GM12872 (cell line): Measurements from ENCODE around the gene ANAPC1.

Experiments used
- TF ChIP-seq, protein P1 (sequence below): IDR thresholded peaks from 3 replicates; pipeline ENCODE4 v1.5.1; 2011; ENCODE audit warnings: low read depth, mild to moderate bottlenecking, low read length, moderate library complexity; ENCODE audit not compliant: insufficient read depth

The ANAPC1 gene

DNA sequence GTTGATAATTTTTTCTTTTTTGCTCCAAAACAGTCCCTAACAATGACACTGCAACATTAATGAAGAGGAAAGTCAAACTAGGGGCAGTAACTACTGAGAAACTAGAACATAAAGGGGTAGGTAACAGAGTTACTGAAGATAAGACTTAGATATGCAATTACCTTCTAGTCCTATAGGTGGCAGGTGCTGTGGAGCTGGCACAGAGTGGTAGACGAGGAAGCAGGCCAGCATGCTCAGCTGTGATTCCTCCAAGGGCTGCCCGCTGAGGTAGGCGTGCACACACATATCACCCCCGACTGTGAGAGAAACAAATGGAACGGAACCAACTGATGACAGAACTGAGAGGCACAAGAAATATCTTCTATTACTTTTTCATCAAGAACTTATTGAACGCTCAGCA lies 111.8 kb downstream of the ANAPC1 start:
- TF ChIP-seq, protein P1, sequence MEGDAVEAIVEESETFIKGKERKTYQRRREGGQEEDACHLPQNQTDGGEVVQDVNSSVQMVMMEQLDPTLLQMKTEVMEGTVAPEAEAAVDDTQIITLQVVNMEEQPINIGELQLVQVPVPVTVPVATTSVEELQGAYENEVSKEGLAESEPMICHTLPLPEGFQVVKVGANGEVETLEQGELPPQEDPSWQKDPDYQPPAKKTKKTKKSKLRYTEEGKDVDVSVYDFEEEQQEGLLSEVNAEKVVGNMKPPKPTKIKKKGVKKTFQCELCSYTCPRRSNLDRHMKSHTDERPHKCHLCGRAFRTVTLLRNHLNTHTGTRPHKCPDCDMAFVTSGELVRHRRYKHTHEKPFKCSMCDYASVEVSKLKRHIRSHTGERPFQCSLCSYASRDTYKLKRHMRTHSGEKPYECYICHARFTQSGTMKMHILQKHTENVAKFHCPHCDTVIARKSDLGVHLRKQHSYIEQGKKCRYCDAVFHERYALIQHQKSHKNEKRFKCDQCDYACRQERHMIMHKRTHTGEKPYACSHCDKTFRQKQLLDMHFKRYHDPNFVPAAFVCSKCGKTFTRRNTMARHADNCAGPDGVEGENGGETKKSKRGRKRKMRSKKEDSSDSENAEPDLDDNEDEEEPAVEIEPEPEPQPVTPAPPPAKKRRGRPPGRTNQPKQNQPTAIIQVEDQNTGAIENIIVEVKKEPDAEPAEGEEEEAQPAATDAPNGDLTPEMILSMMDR: peak; percentile 16; the same call in 1 of the 3 replicates

DNA sequence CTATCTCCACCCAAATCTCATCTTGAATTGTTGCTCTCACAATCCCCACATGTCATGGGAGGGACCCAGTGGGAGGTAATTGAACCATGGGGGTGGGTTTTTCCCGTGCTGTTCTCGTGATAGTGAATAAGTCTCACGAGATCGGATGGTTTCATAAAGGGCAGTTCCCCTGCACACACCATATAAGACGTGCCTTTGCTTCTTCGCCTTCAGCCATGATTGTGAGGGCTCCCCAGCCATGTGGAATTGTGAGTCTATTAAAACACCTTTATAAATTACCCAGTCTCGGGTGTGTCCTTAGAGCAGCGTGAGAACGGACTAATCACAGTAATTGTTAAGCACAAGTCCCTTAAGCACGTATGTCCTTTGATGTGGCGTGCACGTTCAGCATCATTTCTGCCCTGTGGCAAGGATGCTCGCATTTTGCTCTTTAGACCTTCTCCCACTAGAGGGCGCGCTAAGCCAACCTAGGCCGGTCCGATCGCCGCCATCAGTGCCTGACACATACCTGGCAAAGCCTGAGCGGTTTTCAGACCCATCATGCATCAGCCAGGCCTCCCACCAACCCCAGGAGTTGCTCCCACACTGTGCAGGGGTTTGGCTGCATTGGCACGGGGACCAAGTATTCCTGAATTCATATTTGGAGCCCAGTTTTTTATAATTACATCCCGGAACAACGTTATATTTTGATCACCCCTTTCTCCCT lies 136.4 kb downstream of the ANAPC1 start:
- TF ChIP-seq, protein P1: peak; percentile 45

DNA sequence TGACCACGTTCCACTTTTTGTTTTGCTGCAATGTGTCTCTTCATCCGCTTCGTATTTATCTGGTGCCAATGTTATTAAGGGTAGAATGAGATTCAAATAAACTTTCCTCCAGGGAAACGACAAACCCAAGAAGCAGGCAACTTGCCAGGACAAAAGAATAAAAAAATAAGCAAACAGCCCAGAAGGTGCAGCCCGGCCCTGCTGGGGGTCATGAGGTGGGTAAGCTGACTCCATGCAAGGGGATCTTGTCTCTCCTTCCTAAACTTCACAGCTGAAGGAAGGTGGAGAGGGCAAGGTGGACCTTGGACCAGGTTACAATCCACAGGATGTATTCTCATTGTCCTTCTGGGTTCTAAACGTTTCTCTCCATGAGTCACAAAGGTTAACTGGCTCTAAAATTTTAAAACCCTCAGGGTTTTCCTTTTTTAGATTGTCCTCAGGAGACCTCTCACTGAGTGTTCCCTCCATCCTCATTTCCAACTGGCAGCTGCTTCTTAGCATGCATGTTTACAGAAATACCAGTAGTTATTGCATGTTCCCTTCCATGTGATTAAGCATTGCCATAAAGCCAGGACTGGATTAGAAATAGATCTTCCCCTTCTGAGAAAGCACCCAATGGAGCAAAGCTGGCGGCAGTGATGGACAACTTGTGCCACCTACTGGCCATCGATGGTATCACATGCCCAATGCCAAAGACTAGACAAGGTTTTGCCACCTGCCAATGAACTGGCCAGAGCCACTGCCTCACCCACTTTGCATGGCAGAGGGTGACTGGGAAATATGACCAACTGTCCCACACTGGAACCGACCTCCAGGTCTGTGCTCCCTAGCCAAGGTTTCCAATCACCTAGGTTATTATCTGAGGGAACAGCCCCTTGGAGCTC lies 147.9 kb downstream of the ANAPC1 start:
- TF ChIP-seq, protein P1: peak; percentile 31; the same call in 1 of the 3 replicates

DNA sequence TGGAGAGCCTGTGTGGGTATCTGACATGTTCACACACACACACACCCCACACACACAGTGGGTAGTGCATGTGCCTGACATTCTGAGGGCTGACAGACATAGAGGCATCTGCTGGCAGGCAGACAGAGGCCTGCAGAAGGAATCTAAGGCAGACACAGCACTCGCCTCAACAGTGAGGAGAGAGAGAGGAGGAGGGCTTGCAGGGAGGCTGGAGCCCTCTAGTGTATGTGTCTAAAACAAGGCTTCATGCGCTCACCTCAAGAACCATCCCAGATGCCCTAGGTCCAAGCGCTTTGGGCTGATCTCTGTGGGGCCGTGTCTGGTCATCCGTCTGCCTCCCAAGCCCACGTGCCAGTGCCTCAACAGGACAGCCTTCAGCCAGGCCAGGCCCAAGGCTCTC lies 158.3 kb downstream of the ANAPC1 start:
- TF ChIP-seq, protein P1: peak; percentile 49; the same call in 2 of the 3 replicates
